DOHH2 (cell line): ENCODE results near the gene DPP3.
A peak's percentile ranks its signal among the peaks of the same experiment; 100 is the strongest.

Source experiments
- H3F3A ChIP-seq: fragments of 200-600 bp; sonication (generic), shearing (Covaris generic); 2 replicates; pipeline ENCODE4 v1.6.0; 2016; ENCODE audit warnings: antibody characterized with exemption, mild to moderate bottlenecking; ENCODE audit not compliant: control insufficient read depth, insufficient read depth
- H3K27ac ChIP-seq: fragments of 200-600 bp; sonication (generic); 2 replicates; pipeline ENCODE4 v1.5.1; 2014; ENCODE audit warnings: low read depth, mild to moderate bottlenecking, low read length, moderate library complexity
- H3K27me3 ChIP-seq: fragments of 200-600 bp; sonication (generic); 2 replicates; pipeline ENCODE4 v1.6.1; 2014; ENCODE audit warnings: mild to moderate bottlenecking, low read length, mixed read lengths; ENCODE audit not compliant: control insufficient read depth
- H3K36me3 ChIP-seq: fragments of 200-600 bp; sonication (generic); 2 replicates; pipeline ENCODE4 v1.6.1; 2014; ENCODE audit warnings: mild to moderate bottlenecking, low read length, moderate library complexity, mixed read lengths; ENCODE audit not compliant: control insufficient read depth
- H3K4me1 ChIP-seq: fragments of 200-600 bp; sonication (generic); 2 replicates; pipeline ENCODE4 v1.6.1; 2014; ENCODE audit warnings: mild to moderate bottlenecking, low read length, mixed read lengths; ENCODE audit not compliant: control insufficient read depth
- H3K4me2 ChIP-seq: fragments of 200-600 bp; sonication (generic); 2 replicates; pipeline ENCODE4 v1.6.0; 2014; ENCODE audit warnings: mild to moderate bottlenecking, low read length, moderate library complexity
- H3K4me3 ChIP-seq: fragments of 200-600 bp; sonication (generic); 2 replicates; pipeline ENCODE4 v1.5.1; 2014; ENCODE audit warnings: mild to moderate bottlenecking, low read length, mixed read lengths
- H3K79me2 ChIP-seq: fragments of 200-600 bp; sonication (generic); 2 replicates; pipeline ENCODE4 v1.6.1; 2014; ENCODE audit warnings: mild to moderate bottlenecking, low read length, mixed read lengths; ENCODE audit not compliant: control insufficient read depth
- H3K9me2 ChIP-seq: fragments of 200-600 bp; sonication (generic); replicated peaks from 2 replicates; pipeline ENCODE4 v1.6.1; 2014; ENCODE audit warnings: mild to moderate bottlenecking, low read length, mixed read lengths; ENCODE audit not compliant: control insufficient read depth
- H3K9me3 ChIP-seq: fragments of 200-600 bp; sonication (generic); 2 replicates; pipeline ENCODE4 v1.6.1; 2014; ENCODE audit warnings: antibody characterized with exemption, low read length, mixed read lengths; ENCODE audit not compliant: control insufficient read depth, insufficient read depth
- H4K20me1 ChIP-seq: fragments of 200-600 bp; sonication (generic); 2 replicates; pipeline ENCODE4 v1.6.0; 2014; ENCODE audit warnings: low read depth, mild to moderate bottlenecking, antibody characterized with exemption, low read length, moderate library complexity; ENCODE audit not compliant: control insufficient read depth, insufficient read depth
- EZH2phosphoT487 ChIP-seq: fragments of 200-600 bp; sonication (generic); IDR thresholded peaks from 2 replicates; pipeline ENCODE4 v1.6.1; 2017; ENCODE audit warnings: borderline replicate concordance, mild to moderate bottlenecking, antibody characterized with exemption, low read length, moderate library complexity, mixed read lengths
- TF ChIP-seq, protein P1 (sequence below): fragments of 200-600 bp; sonication (generic); IDR thresholded peaks from one replicate; pipeline ENCODE4 v1.5.1; 2014; ENCODE audit warnings: antibody characterized with exemption, mild to moderate bottlenecking, low read depth, low read length; ENCODE audit not compliant: poor library complexity, severe bottlenecking

Gene DPP3

GRCh38 chr11:66545701-66546367 is 65.6 kb downstream of the DPP3 start, which contains the start of gene ZDHHC24:
Gene ZDHHC24, minus strand, starts transcription at chr11:66546048. Its CDS starts 45 bp downstream, at chr11:66546003.
- Histone ChIP-seq H4K20me1 (no peaks in the 10 kb centered on the region), H3K27me3 (peaks cover 40% of the 10 kb centered on the region), H3K9me3 (no peaks in the 10 kb centered on the region), H3K27ac (no peak within 1 kb of the TSS), H3K9me2 (no peaks in the 10 kb centered on the region), H3K36me3 (no peaks in the 10 kb centered on the region; the same call in 1 of the 2 replicates), H3K79me2 (peaks cover 6% of the 10 kb centered on the region), H3K4me2 (peak within 1 kb of the TSS; percentile 91), H3K4me3 (peak within 1 kb of the TSS; percentile 90), H3K4me1 (peaks cover 30% of the 10 kb centered on the region), H3F3A (peaks cover 4% of the 10 kb centered on the region; the same call in 1 of the 2 replicates)
- no peak for TF ChIP-seq EZH2phosphoT487
- TF ChIP-seq, protein P1, sequence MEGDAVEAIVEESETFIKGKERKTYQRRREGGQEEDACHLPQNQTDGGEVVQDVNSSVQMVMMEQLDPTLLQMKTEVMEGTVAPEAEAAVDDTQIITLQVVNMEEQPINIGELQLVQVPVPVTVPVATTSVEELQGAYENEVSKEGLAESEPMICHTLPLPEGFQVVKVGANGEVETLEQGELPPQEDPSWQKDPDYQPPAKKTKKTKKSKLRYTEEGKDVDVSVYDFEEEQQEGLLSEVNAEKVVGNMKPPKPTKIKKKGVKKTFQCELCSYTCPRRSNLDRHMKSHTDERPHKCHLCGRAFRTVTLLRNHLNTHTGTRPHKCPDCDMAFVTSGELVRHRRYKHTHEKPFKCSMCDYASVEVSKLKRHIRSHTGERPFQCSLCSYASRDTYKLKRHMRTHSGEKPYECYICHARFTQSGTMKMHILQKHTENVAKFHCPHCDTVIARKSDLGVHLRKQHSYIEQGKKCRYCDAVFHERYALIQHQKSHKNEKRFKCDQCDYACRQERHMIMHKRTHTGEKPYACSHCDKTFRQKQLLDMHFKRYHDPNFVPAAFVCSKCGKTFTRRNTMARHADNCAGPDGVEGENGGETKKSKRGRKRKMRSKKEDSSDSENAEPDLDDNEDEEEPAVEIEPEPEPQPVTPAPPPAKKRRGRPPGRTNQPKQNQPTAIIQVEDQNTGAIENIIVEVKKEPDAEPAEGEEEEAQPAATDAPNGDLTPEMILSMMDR: no peak

- no peaks in the 10 kb centered on the region; the same call in 1 of the 2 replicates for H3K36me3 ChIP-seq
- H3K9me3 ChIP-seq: no peaks in the 10 kb centered on the region
- H3K27me3 ChIP-seq: peaks cover 42% of the 10 kb centered on the region
- TF ChIP-seq, protein P1: no peak
- no peak for TF ChIP-seq EZH2phosphoT487
- H3K27ac ChIP-seq: no peak within 1 kb of the TSS
- peaks cover 4% of the 10 kb centered on the region; the same call in 1 of the 2 replicates for H3F3A ChIP-seq
- H3K79me2 ChIP-seq: peaks cover 6% of the 10 kb centered on the region
- peak within 1 kb of the TSS; percentile 90 for H3K4me3 ChIP-seq
- no peaks in the 10 kb centered on the region for H3K9me2 ChIP-seq
- peaks cover 30% of the 10 kb centered on the region for H3K4me1 ChIP-seq
- H3K4me2 ChIP-seq: peak within 1 kb of the TSS; percentile 91
- no peaks in the 10 kb centered on the region for H4K20me1 ChIP-seq
Measured at GRCh38 chr11:66546368-66546965, 66.2 kb downstream of the DPP3 start, which contains the start of gene ACTN3. Gene ACTN3, plus strand, starts transcription at chr11:66546903. Its CDS starts 35 bp downstream, at chr11:66546938.

DNA sequence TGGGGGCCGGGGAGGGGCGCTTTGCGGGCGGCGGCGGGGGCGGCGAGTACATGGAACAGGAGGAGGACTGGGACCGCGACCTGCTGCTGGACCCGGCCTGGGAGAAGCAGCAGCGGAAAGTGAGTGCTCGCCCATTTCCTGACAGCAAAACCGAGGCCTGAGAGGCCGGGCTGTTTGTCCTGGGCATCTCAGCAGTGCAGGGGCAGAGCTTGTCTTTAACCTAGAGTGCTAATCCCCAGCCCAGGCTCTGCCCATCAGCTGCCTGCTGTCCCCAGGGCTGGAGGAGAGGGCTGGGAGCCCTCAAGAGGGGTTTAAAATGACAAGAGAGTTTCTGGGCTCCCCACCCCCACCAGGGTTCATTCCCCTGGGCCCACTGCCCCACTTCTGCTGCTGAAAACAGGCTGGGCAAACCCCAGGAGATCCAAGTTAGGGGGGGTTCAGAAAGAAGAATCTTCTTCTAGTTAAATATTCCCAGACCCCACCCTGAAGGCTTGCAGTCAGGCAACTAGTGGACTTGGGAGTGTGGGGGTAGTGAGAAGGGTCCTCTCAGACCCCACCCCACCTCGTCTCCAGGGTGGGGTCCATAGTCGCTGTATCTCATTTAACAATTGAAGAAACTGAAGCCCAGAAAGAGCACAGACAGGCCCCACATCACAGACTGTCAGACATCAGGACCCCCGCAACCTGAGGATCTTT is 66.9 kb downstream of the DPP3 start:
- Histone ChIP-seq H4K20me1 (no peaks in the 10 kb centered on the region), H3K9me2 (no peaks in the 10 kb centered on the region), H3K9me3 (no peaks in the 10 kb centered on the region), H3K4me3 (peak overlapping the region; percentile 90), H3K27me3 (peaks cover 42% of the 10 kb centered on the region), H3K4me2 (peak overlapping the region; percentile 91), H3K4me1 (peaks cover 30% of the 10 kb centered on the region), H3K79me2 (peaks cover 6% of the 10 kb centered on the region), H3K27ac (no peak overlapping the region), H3K36me3 (no peaks in the 10 kb centered on the region; the same call in 1 of the 2 replicates), H3F3A (peaks cover 4% of the 10 kb centered on the region; the same call in 1 of the 2 replicates)
- TF ChIP-seq, protein P1: no peak
- TF ChIP-seq EZH2phosphoT487: no peak
